ENCODE data around the gene CDC42BPB.

CDC42BPB gene

GRCh38 chr14:103071544-103072251, 14.3 kb upstream of the CDC42BPB start:
- TF ChIP-seq BCL11A (tag by site-specific recombination; IDR thresholded peaks at IDR 0.05; ENCODE audit: low read depth) (no peak), ZNF580 (tag by site-specific recombination; IDR thresholded peaks at IDR 0.05) (no peak), KLF1 (tag by site-specific recombination; IDR thresholded peaks at IDR 0.05) (peak; percentile 90), ZNF449 (tag by site-specific recombination; IDR thresholded peaks at IDR 0.05) (peak; percentile 37; the same call in 1 of the 2 replicates), ZNF18 (tag by site-specific recombination; IDR thresholded peaks at IDR 0.05) (no peak)
- Histone ChIP-seq H3K4me3 (ENCODE audit: low read depth, low read length) (no peak overlapping the region), H3K36me3 (ENCODE audit: control insufficient read depth in 2 of 2, insufficient read depth in 1 of 2, low read length in 2 of 2) (no peaks in the 10 kb centered on the region), H3K27ac (ENCODE audit: extremely low read depth, low read depth, low read length) (no peak overlapping the region), H3K4me1 (ENCODE audit: control insufficient read depth, insufficient read depth, low read length) (peaks cover 10% of the 10 kb centered on the region; the same call in 1 of the 2 replicates), H3K9me3 (ENCODE audit: control insufficient read depth, insufficient read depth, low read depth, low read length) (no peaks in the 10 kb centered on the region)
- POLR2A ChIA-PET = no interaction called here
- CTCF ChIA-PET = no interaction called here

- Histone ChIP-seq H3K27ac (ENCODE audit: extremely low read depth, low read depth, low read length) (no peak overlapping the region), H3K4me3 (ENCODE audit: low read depth, low read length) (no peak overlapping the region), H3K9me3 (ENCODE audit: control insufficient read depth, insufficient read depth, low read depth, low read length) (no peaks in the 10 kb centered on the region), H3K4me1 (ENCODE audit: control insufficient read depth, insufficient read depth, low read length) (peaks cover 10% of the 10 kb centered on the region; the same call in 1 of the 2 replicates), H3K36me3 (ENCODE audit: control insufficient read depth in 2 of 2, insufficient read depth in 1 of 2, low read length in 2 of 2) (no peaks in the 10 kb centered on the region)
- ChIA-PET CTCF (no interaction called here), POLR2A (no interaction called here)
- peak; percentile 21; the same call in 1 of the 2 replicates for TF ChIP-seq SCRT2 (tag by site-specific recombination; IDR thresholded peaks at IDR 0.05)
- no peak for TF ChIP-seq ZNF837 (tag by site-specific recombination; IDR thresholded peaks at IDR 0.05)
These were observed 13.7 kb upstream of the CDC42BPB start for GRCh38 chr14:103070971-103071542.

- CTCF ChIA-PET = interaction anchor here (0.6 kb wide), 1 partner anchor 24 kb away, joined by 3 read pairs; no protein-coding TSS in a partner anchor
- TF ChIP-seq KLF10 (tag by site-specific recombination; IDR thresholded peaks at IDR 0.05) (no peak), ZNF10 (tag by site-specific recombination; IDR thresholded peaks at IDR 0.05) (no peak), KLF7 (tag by site-specific recombination; IDR thresholded peaks at IDR 0.05; ENCODE audit: borderline replicate concordance) (no peak), IKZF3 (tag by site-specific recombination; IDR thresholded peaks at IDR 0.05) (no peak), ZNF610 (tag by site-specific recombination; IDR thresholded peaks at IDR 0.05; ENCODE audit: borderline replicate concordance) (no peak), ZNF157 (tag by site-specific recombination; IDR thresholded peaks at IDR 0.05) (no peak), PRDM2 (tag by site-specific recombination; IDR thresholded peaks at IDR 0.05; ENCODE audit: borderline replicate concordance) (no peak), ZNF571 (tag by site-specific recombination; IDR thresholded peaks at IDR 0.05) (no peak)
These were observed 13.0 kb upstream of the CDC42BPB start for GRCh38 chr14:103070263-103070885.

More at GRCh38 chr14:103070263-103070885, 13.0 kb upstream of the CDC42BPB start:
- no peak overlapping the region for H3K27ac ChIP-seq (ENCODE audit: extremely low read depth, low read depth, low read length)
- POLR2A ChIA-PET = no interaction called here
- no peak overlapping the region for H3K4me3 ChIP-seq (ENCODE audit: low read depth, low read length)
- no peaks in the 10 kb centered on the region for H3K9me3 ChIP-seq (ENCODE audit: control insufficient read depth, insufficient read depth, low read depth, low read length)
- no peaks in the 10 kb centered on the region for H3K36me3 ChIP-seq (ENCODE audit: control insufficient read depth in 2 of 2, insufficient read depth in 1 of 2, low read length in 2 of 2)
- peaks cover 10% of the 10 kb centered on the region; the same call in 1 of the 2 replicates for H3K4me1 ChIP-seq (ENCODE audit: control insufficient read depth, insufficient read depth, low read length)
